Measurements from ENCODE around the gene PRR12.

DNA sequence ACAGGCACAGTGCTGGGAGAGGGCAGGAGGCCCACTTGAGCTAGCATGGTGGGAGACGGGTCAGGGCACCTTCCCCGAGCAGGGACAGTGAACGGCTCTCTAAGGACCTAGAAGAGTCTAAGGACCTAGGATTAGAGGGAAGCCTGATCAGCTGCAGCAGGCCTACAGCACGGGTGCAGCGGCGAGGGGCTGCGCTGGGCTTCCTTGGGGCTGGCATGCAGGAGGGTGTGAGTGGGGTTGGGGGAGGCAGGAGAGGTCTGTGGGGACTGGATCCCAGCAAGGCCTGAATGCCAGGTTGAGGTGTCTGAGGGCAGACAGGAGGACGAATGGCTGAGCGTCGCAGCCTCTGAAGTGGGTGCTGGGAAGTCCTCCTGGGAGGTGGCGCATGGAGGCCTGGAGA is 54.6 kb downstream of the PRR12 start:
- TF ChIP-seq SPI1 (IDR thresholded peaks at IDR 0.05; ENCODE audit: low read depth, low read length) (no peak), TAF1 (IDR thresholded peaks at IDR 0.05; ENCODE audit: low read depth, low read length) (no peak), POLR2A (IDR thresholded peaks at IDR 0.05; ENCODE audit: low read depth, low read length) (no peak)

Data from GM12891 (cell line).